ENCODE data around the gene COL11A2. TPM values are rescaled to one million over a fixed set of nuclear protein-coding genes. Genes with fewer than 3 reads are reported as not detected.

The COL11A2 gene
- total and polyA plus RNA-seq, 2 of the 13 experiments (the other 11 are each of a cell fraction or from before 2014, with no cell fraction given) = 0.55 TPM

DNA sequence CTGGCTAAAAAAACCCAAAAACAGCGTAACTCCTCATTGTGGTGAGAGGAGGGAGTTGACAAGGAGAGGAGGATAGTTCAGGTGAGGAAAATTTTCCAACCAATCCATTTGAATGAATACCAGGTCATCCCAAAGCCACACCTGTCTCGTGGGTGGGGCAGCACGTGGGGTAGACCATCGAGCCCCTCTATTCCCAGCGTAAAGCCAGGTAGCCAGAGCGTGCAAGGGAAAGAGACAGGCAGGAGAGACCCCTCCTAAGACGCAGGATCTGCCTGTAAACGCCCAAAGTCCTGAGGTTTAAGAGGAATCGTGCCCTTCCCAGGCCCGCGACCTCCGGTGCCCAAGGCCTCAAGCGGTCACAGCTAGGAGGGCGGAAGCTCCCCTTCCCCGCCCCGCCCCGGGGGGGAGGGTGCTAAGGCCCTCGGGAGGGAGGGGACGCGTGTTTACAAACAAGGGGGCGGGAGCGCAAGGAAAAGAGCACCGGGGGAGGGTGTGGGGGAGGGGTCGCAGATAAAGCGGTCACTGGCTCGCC is 7.5 kb upstream of the COL11A2 start (continued):
- no peak for TF ChIP-seq ZNF597 (CRISPR knock-in tag; IDR thresholded peaks at IDR 0.05)
- TF ChIP-seq ZBTB37 (CRISPR knock-in tag; IDR thresholded peaks at IDR 0.05) = no peak
- no peak for TF ChIP-seq ZNF619 (CRISPR knock-in tag; IDR thresholded peaks at IDR 0.05)
- TF ChIP-seq SYNCRIP (IDR thresholded peaks at IDR 0.05; ENCODE audit: insufficient read depth, low read depth, low read length) = no peak
- TF ChIP-seq MXD1 (CRISPR knock-in tag; IDR thresholded peaks at IDR 0.05) = no peak
- no peak for TF ChIP-seq CEBPB (IDR thresholded peaks at IDR 0.05; ENCODE audit: borderline replicate concordance, low read depth, low read length)
- TF ChIP-seq MATR3 (CRISPR knock-in tag; IDR thresholded peaks at IDR 0.05) = no peak
- peak; percentile 20; the same call in 1 of the 2 replicates for TF ChIP-seq ZNF292 (CRISPR knock-in tag; IDR thresholded peaks at IDR 0.05; ENCODE audit: borderline replicate concordance, low read depth)
- no peak for TF ChIP-seq ZSCAN31 (CRISPR knock-in tag; IDR thresholded peaks at IDR 0.05; ENCODE audit: low read depth)
- no peak for TF ChIP-seq ZNF660 (CRISPR knock-in tag; IDR thresholded peaks at IDR 0.05; ENCODE audit: borderline replicate concordance, low read depth)
- no peak for TF ChIP-seq ZNF557 (CRISPR knock-in tag; IDR thresholded peaks at IDR 0.05)
- TF ChIP-seq THAP7 (CRISPR knock-in tag; IDR thresholded peaks at IDR 0.05) = peak; percentile 28
- TF ChIP-seq KLF6 (CRISPR knock-in tag; IDR thresholded peaks at IDR 0.05) = no peak; the same call in 1 of the 2 replicates
- 0 out of 2 replicates have a peak, but pooled peaks have one; percentile 47 for TF ChIP-seq EEA1 (CRISPR knock-in tag; IDR thresholded peaks at IDR 0.05; ENCODE audit: borderline replicate concordance)
- TF ChIP-seq NFIC (IDR thresholded peaks at IDR 0.05; ENCODE audit: low read length) = no peak
- TF ChIP-seq SRSF4 (IDR thresholded peaks at IDR 0.05; ENCODE audit: low read depth, low read length, poor library complexity, severe bottlenecking) = no peak
- no peak for TF ChIP-seq NFYB (CRISPR knock-in tag; IDR thresholded peaks at IDR 0.05)
- no peak for TF ChIP-seq MYNN (CRISPR knock-in tag; IDR thresholded peaks at IDR 0.05; ENCODE audit: low read depth)
- 0 out of 2 replicates have a peak, but pooled peaks have one; percentile 89 for TF ChIP-seq ZNF280B (CRISPR knock-in tag; IDR thresholded peaks at IDR 0.05; ENCODE audit: borderline replicate concordance)
- TF ChIP-seq ELF4 (CRISPR knock-in tag; IDR thresholded peaks at IDR 0.05; ENCODE audit: borderline replicate concordance) = no peak; the same call in 1 of the 2 replicates
- no peak for TF ChIP-seq HNRNPLL (IDR thresholded peaks at IDR 0.05; ENCODE audit: low read depth, low read length, poor library complexity, severe bottlenecking)
- TF ChIP-seq GTF2F1 (IDR thresholded peaks at IDR 0.05; ENCODE audit: low read length) = no peak
- TF ChIP-seq KDM3A (CRISPR knock-in tag; IDR thresholded peaks at IDR 0.05; ENCODE audit: low read depth) = no peak
